HepG2 (cell line): ENCODE data around the gene DENND4A. TPM values are rescaled to one million over a fixed set of nuclear protein-coding genes. Genes with fewer than 3 reads are reported as not detected.

Experiments used
- ATAC-seq: fragments of 200-7000 bp; cut with Tn5 transposase; 3 replicates; pipeline ENCODE4 v1.9.1; 2020; ENCODE audit warnings: mild to moderate bottlenecking, moderate library complexity
- BruUV-seq: library from RNA; stranded (reverse); fragments of 400-500 nt; replicated peaks from 2 replicates; lab custom pipeline; 2021; lab: Mats Ljungman, UMichigan
- CTCF ChIA-PET: fragments of 300-600 bp; formaldehyde crosslinking; extraction: SDS; loops from one replicate; lab custom pipeline; 2021; ENCODE audit warnings: low total read pairs, inconsistent platforms, low intra/inter-chr PET ratio; lab: Yijun Ruan, JAX
- POLR2A ChIA-PET: fragments of 350-600 bp; sonication (Branson Sonifier 250); formaldehyde crosslinking; loops from one replicate; lab custom pipeline; 2020; ENCODE audit warnings: antibody characterized with exemption, inconsistent platforms; lab: Yijun Ruan, JAX
- DNase-seq: peaks from one replicate; pipeline ENCODE4 v3.0.0-alpha.2; 2015; ENCODE audit warnings: low spot score
- FAIRE-seq: peaks from 3 replicates; lab custom pipeline; 2011; peaks lifted over from hg19 to GRCh38; lab: Jason Lieb, UNC
- H2AFZ ChIP-seq: one replicate; pipeline ENCODE4 v1.6.1; 2011; ENCODE audit warnings: low read length, inconsistent platforms
- H3K27ac ChIP-seq: fragments of 300-600 bp; 3 replicates; pipeline ENCODE4 v1.8.0; 2011; ENCODE audit warnings: mixed run types, mild to moderate bottlenecking, mixed read lengths, low read length, inconsistent platforms; ENCODE audit not compliant: insufficient read depth; ENCODE audit errors: extremely low read length
- H3K27me3 ChIP-seq, 2 experiments: fragments of 200-600 bp in 1 of 2; 2 replicates in 1 of 2; 3 replicates in 1 of 2; pipeline versions ENCODE4 v1.6.0 to v1.8.0; 2011; ENCODE audit warnings: low read length in 2 of 2, mild to moderate bottlenecking in 2 of 2, moderate library complexity in 2 of 2, inconsistent platforms in 1 of 2; ENCODE audit not compliant: insufficient read depth in 2 of 2, control insufficient read depth in 1 of 2
- H3K36me3 ChIP-seq, 2 experiments: fragments of 200-600 bp in 1 of 2; replicated peaks in 1 of 2; 2 replicates in 1 of 2; 3 replicates in 1 of 2; pipeline versions ENCODE4 v1.5.1 to v1.8.0; 2011; ENCODE audit warnings: low read length in 2 of 2, inconsistent platforms in 1 of 2; ENCODE audit not compliant: insufficient read depth in 2 of 2, control insufficient read depth in 1 of 2
- H3K4me1 ChIP-seq: 2 replicates; pipeline ENCODE4 v1.5.1; 2012; ENCODE audit warnings: low read length, inconsistent platforms; ENCODE audit not compliant: insufficient read depth
- H3K4me2 ChIP-seq: 2 replicates; pipeline ENCODE4 v1.6.0; 2011; ENCODE audit warnings: low read depth, low read length, inconsistent platforms
- H3K4me3 ChIP-seq, 3 experiments: fragments of 200-600 bp in 1 of 3; sonication (generic), shearing (Covaris generic) in 1 of 3; replicated peaks in 1 of 3; 2 replicates each; pipeline ENCODE4 v1.5.1; 2011 to 2016; ENCODE audit warnings: low read length in 3 of 3, inconsistent platforms in 2 of 3, low read depth in 2 of 3, mild to moderate bottlenecking in 2 of 3, control low read depth in 1 of 3, mixed read lengths in 1 of 3; ENCODE audit not compliant: insufficient read depth in 1 of 3
- H3K79me2 ChIP-seq: one replicate; pipeline ENCODE4 v1.6.1; 2011; ENCODE audit warnings: low read length, inconsistent platforms; ENCODE audit not compliant: insufficient read depth
- H3K9ac ChIP-seq: 2 replicates; pipeline ENCODE4 v1.6.0; 2011; ENCODE audit warnings: mild to moderate bottlenecking, low read depth, low read length, inconsistent platforms; ENCODE audit not compliant: insufficient read depth
- H3K9me3 ChIP-seq: 2 replicates; pipeline ENCODE4 v1.5.1; 2012; ENCODE audit warnings: mild to moderate bottlenecking, low read length
- H4K20me1 ChIP-seq: 2 replicates; pipeline ENCODE4 v1.6.0; 2011; ENCODE audit warnings: inconsistent platforms, mild to moderate bottlenecking, low read length, moderate library complexity; ENCODE audit not compliant: insufficient read depth
- ATF6 ChIP-seq: sonication (generic); formaldehyde crosslinking; conservative IDR thresholded peaks from 2 replicates; pipeline ENCODE4 v1.4.0; 2020; ENCODE audit warnings: missing genetic modification reagents
- CTCF ChIP-seq: sonication (generic); formaldehyde crosslinking; IDR thresholded peaks from 2 replicates; pipeline ENCODE4 v1.5.0; 2020; ENCODE audit warnings: mild to moderate bottlenecking, missing genetic modification reagents, moderate library complexity
- FOXK1 ChIP-seq: sonication (generic); formaldehyde crosslinking; IDR thresholded peaks from 2 replicates; pipeline ENCODE4 v1.4.0; 2020; ENCODE audit warnings: low read depth, missing genetic modification reagents, borderline replicate concordance
- STAG1 ChIP-seq: sonication (generic); formaldehyde crosslinking; IDR thresholded peaks from 2 replicates; pipeline ENCODE4 v1.4.0; 2020; ENCODE audit warnings: missing genetic modification reagents
- ZNF558 ChIP-seq: sonication (generic); formaldehyde crosslinking; IDR thresholded peaks from 2 replicates; pipeline ENCODE4 v1.9.0; 2022; ENCODE audit warnings: mild to moderate bottlenecking, missing genetic modification reagents, borderline replicate concordance
- WGBS: methylation state at CpG from one replicate; pipeline ENCODE4 v1.1.6; 2017; ENCODE audit warnings: low lambda C conversion rate; 5-methylcytosine and 5-hydroxymethylcytosine counted together
- in situ Hi-C: cut with HindIII; loops from 2 replicates; pipeline ENCODE4 v1.10.0; 2017; ENCODE audit warnings: low pct_unique_long_range_greater_than_20kb; ENCODE audit not compliant: extremely low pct_ligation_motif_present
- intact Hi-C: fragments of 100-400 bp; cut with micrococcal nuclease; formaldehyde crosslinking; loops from one replicate; pipeline ENCODE4 v1.10.0; 2022; ENCODE audit not compliant: unreplicated experiment
- polyA plus RNA-seq, 8 experiments: library from polyadenylated mRNA; depleted of rRNA in 3 of 8; stranded (reverse) in 7 of 8; unstranded in 1 of 8; fragments of >200 nt; fragmentation: Illumina TruSeq in 4 of 8; extraction: Trizol in 4 of 8; gene quantifications; 2 replicates each; pipeline versions ENCODE4 v1.2.1 to v1.2.3, GENCODE V29; 2011 to 2016; ENCODE audit warnings: low read depth in 4 of 8, missing spikeins in 1 of 8, mixed read lengths in 1 of 8; ENCODE audit not compliant: insufficient read depth in 1 of 8
- total RNA-seq, 5 experiments: library from RNA; depleted of rRNA; stranded (reverse); fragments of >200 nt; fragmentation: Illumina TruSeq; extraction: Trizol; gene quantifications; 2 replicates each; pipeline ENCODE4 v1.2.3, GENCODE V29; 2016; ENCODE audit warnings: low read depth in 1 of 5

DENND4A gene
- total and polyA plus RNA-seq, 2 of the 13 experiments (the other 11 are each of a cell fraction or from before 2014, with no cell fraction given): 13.2 to 18.6 TPM

GRCh38 chr15:65836665-65837064 is 44.6 kb upstream of the DENND4A start:
- no peak for FAIRE-seq
- no peak for ATAC-seq
- POLR2A ChIA-PET: interaction anchor here (1.5 to 2.3 kb wide), 3 partner anchors 12 to 46 kb away, joined by 3 to 10 read pairs (median 6); partner anchors contain the start of gene RAB11A
- Histone ChIP-seq H3K36me3 (no peaks in the 10 kb centered on the region), H3K4me3 (no peak overlapping the region), H3K9ac (no peak overlapping the region), H3K27me3 (no peaks in the 10 kb centered on the region)
- no TSS peak for BruUV-seq
- 84% methylated on average over 4 of the region's 4 CpGs for WGBS
- TF ChIP-seq CTCF (CRISPR knock-in tag) (peak; percentile 56), ZNF558 (CRISPR knock-in tag) (no peak), ATF6 (CRISPR knock-in tag) (no peak), STAG1 (CRISPR knock-in tag) (peak; percentile 46), FOXK1 (CRISPR knock-in tag) (0 out of 2 replicates have a peak, but pooled peaks have one; percentile 15)
- TF ChIP-seq, all 625 proteins: peak for 3
- peaks cover 79% of the 10 kb centered on the region for H3K4me1 ChIP-seq
- no peaks in the 10 kb centered on the region for H3K9me3 ChIP-seq
- H3K4me2 ChIP-seq: no peak overlapping the region
- CTCF ChIA-PET: no interaction called here
- H3K79me2 ChIP-seq: no peaks in the 10 kb centered on the region
- intact Hi-C loops (no loop called here), in situ Hi-C loops (no loop called here)
- no peaks in the 10 kb centered on the region for H4K20me1 ChIP-seq
- no peak for DNase-seq
- no peak overlapping the region for H3K27ac ChIP-seq
- H2AFZ ChIP-seq: no peak overlapping the region
